ENCODE data around the gene RAB4A. TPM values are rescaled to one million over a fixed set of nuclear protein-coding genes. Genes with fewer than 3 reads are reported as not detected.

Gene RAB4A
- total RNA-seq (ENCODE audit: low replicate concordance): 13.5 and 25.6 TPM in 2 replicates

GRCh38 chr1:229270547-229271447 is at the start of gene RAB4A:
RAB4A (plus strand) TSS chr1:229271111; CDS start chr1:229271340, 229 bp downstream.

GRCh38 chr1:229342656-229343569 is 72.0 kb downstream of the RAB4A start, which contains the start of gene CCSAP:
CCSAP (minus strand) TSS chr1:229343047; CDS start chr1:229342465, 582 bp downstream.

Other genes starting within 250 kb of the RAB4A start
- gene CCSAP, start 71.9 kb downstream of the RAB4A start, total RNA-seq (ENCODE audit: low replicate concordance): 2.5 and 5.4 TPM in 2 replicates
- gene ACTA1, start 163.0 kb downstream of the RAB4A start, total RNA-seq (ENCODE audit: low replicate concordance): not detected in 2 replicates
- 18.5 and 26.2 TPM in 2 replicates for gene NUP133, start 237.2 kb downstream of the RAB4A start, total RNA-seq (ENCODE audit: low replicate concordance)

All from smooth muscle cell of the coronary artery (primary cell).